ENCODE measurements around the gene CXADR. TPM values are rescaled to one million over a fixed set of nuclear protein-coding genes. Genes with fewer than 3 reads are reported as not detected.
A peak's percentile ranks its signal among the peaks of the same experiment; 100 is the strongest.
"Not testable (repeated sequence)": the region's sequence is repeated elsewhere in the genome, so short reads cannot be mapped to it uniquely, and the experiment has no call there.

Gene CXADR
- total RNA-seq, 1 donor from 2014 or later = 54.9 TPM

GRCh38 chr21:17501107-17502006 is 11.5 kb upstream of the CXADR start:
- no peak for TF ChIP-seq CTCF (IDR thresholded peaks at IDR 0.05; ENCODE audit: partially characterized antibody, unreplicated experiment)
- H3K27me3 Mint-ChIP-seq (ENCODE audit: unreplicated experiment) = no peaks in the 10 kb centered on the region
- no peaks in the 10 kb centered on the region for H3K36me3 Mint-ChIP-seq (ENCODE audit: unreplicated experiment)
- H3K27ac Mint-ChIP-seq (ENCODE audit: unreplicated experiment) = no peak overlapping the region
- no peak overlapping the region for H3K4me3 Mint-ChIP-seq (ENCODE audit: unreplicated experiment)
- no peak for DNase-seq
- H3K4me1 Mint-ChIP-seq (ENCODE audit: low read depth, unreplicated experiment) = peaks cover 2% of the 10 kb centered on the region
- peaks cover 1% of the 10 kb centered on the region for H3K9me3 Mint-ChIP-seq (ENCODE audit: unreplicated experiment)

GRCh38 chr21:17502985-17503384 is 9.9 kb upstream of the CXADR start:
- not testable (repeated sequence) for H3K27ac Mint-ChIP-seq (ENCODE audit: unreplicated experiment); H3K27me3 Mint-ChIP-seq (ENCODE audit: unreplicated experiment); H3K9me3 Mint-ChIP-seq (ENCODE audit: unreplicated experiment); H3K4me1 Mint-ChIP-seq (ENCODE audit: low read depth, unreplicated experiment); H3K36me3 Mint-ChIP-seq (ENCODE audit: unreplicated experiment); H3K4me3 Mint-ChIP-seq (ENCODE audit: unreplicated experiment); DNase-seq

GRCh38 chr21:17506951-17507350 is 5.9 kb upstream of the CXADR start:
- no peak for TF ChIP-seq CTCF (IDR thresholded peaks at IDR 0.05; ENCODE audit: partially characterized antibody, unreplicated experiment)
- Mint-ChIP-seq H3K27ac (ENCODE audit: unreplicated experiment) (no peak overlapping the region), H3K4me1 (ENCODE audit: low read depth, unreplicated experiment) (no peaks in the 10 kb centered on the region), H3K36me3 (ENCODE audit: unreplicated experiment) (no peaks in the 10 kb centered on the region), H3K9me3 (ENCODE audit: unreplicated experiment) (peaks cover 4% of the 10 kb centered on the region), H3K4me3 (ENCODE audit: unreplicated experiment) (no peak overlapping the region), H3K27me3 (ENCODE audit: unreplicated experiment) (peaks cover 1% of the 10 kb centered on the region)
- no peak for DNase-seq

GRCh38 chr21:17507591-17507990 is 5.3 kb upstream of the CXADR start:
- no peaks in the 10 kb centered on the region for H3K4me1 Mint-ChIP-seq (ENCODE audit: low read depth, unreplicated experiment)
- H3K27ac Mint-ChIP-seq (ENCODE audit: unreplicated experiment) = no peak overlapping the region
- no peak for DNase-seq
- H3K36me3 Mint-ChIP-seq (ENCODE audit: unreplicated experiment) = no peaks in the 10 kb centered on the region
- no peak for TF ChIP-seq CTCF (IDR thresholded peaks at IDR 0.05; ENCODE audit: partially characterized antibody, unreplicated experiment)
- H3K4me3 Mint-ChIP-seq (ENCODE audit: unreplicated experiment) = no peak overlapping the region
- H3K27me3 Mint-ChIP-seq (ENCODE audit: unreplicated experiment) = peaks cover 5% of the 10 kb centered on the region
- peaks cover 8% of the 10 kb centered on the region for H3K9me3 Mint-ChIP-seq (ENCODE audit: unreplicated experiment)

GRCh38 chr21:17513214-17514123 is 626 bp downstream of the CXADR start:
- no peak for TF ChIP-seq CTCF (IDR thresholded peaks at IDR 0.05; ENCODE audit: partially characterized antibody, unreplicated experiment)
- peaks cover 14% of the 10 kb centered on the region for H3K27me3 Mint-ChIP-seq (ENCODE audit: unreplicated experiment)

More at GRCh38 chr21:17513214-17514123, 626 bp downstream of the CXADR start:
- Mint-ChIP-seq H3K4me3 (ENCODE audit: unreplicated experiment) (peak overlapping the region; percentile 92), H3K36me3 (ENCODE audit: unreplicated experiment) (no peaks in the 10 kb centered on the region), H3K4me1 (ENCODE audit: low read depth, unreplicated experiment) (peaks cover 3% of the 10 kb centered on the region), H3K9me3 (ENCODE audit: unreplicated experiment) (peaks cover 12% of the 10 kb centered on the region), H3K27ac (ENCODE audit: unreplicated experiment) (peak overlapping the region; percentile 80)
- peak; percentile 58 for DNase-seq

Measured in glutamatergic neuron (in vitro differentiated cells).